Immature natural killer cell (primary cell): Measurements from ENCODE around the gene B9D1. TPM values are rescaled to one million over a fixed set of nuclear protein-coding genes. Genes with fewer than 3 reads are reported as not detected.
A peak's percentile ranks its signal among the peaks of the same experiment; 100 is the strongest.

ENCODE experiments used
- DNase-seq, 3 donors: peaks; one replicate each; pipeline ENCODE4 v3.0.0; 2022; ENCODE audit warnings: mixed read lengths in 1 of 3
- H3K27ac Mint-ChIP-seq, 6 donors: one replicate each; pipeline ENCODE4 v1.8.0; 2020; ENCODE audit warnings: mixed read lengths in 6 of 6, mild to moderate bottlenecking in 5 of 6, inconsistent platforms in 4 of 6, moderate library complexity in 3 of 6
- H3K27me3 Mint-ChIP-seq, 3 donors: one replicate each; pipeline ENCODE4 v1.8.0; 2020 to 2021; ENCODE audit warnings: low read depth in 3 of 3, mild to moderate bottlenecking in 3 of 3, mixed read lengths in 3 of 3, moderate library complexity in 3 of 3, inconsistent platforms in 1 of 3
- H3K36me3 Mint-ChIP-seq, 3 donors: one replicate each; pipeline ENCODE4 v1.8.0; 2020; ENCODE audit warnings: mixed read lengths in 3 of 3, inconsistent platforms in 2 of 3, mild to moderate bottlenecking in 2 of 3
- H3K4me1 Mint-ChIP-seq, 2 donors: one replicate each; pipeline ENCODE4 v1.8.0; 2020; ENCODE audit warnings: inconsistent platforms in 2 of 2, mild to moderate bottlenecking in 2 of 2, mixed read lengths in 2 of 2, moderate library complexity in 1 of 2
- H3K4me3 Mint-ChIP-seq, 5 donors: one replicate each; pipeline ENCODE4 v1.8.0; 2020; ENCODE audit warnings: mild to moderate bottlenecking in 5 of 5, mixed read lengths in 5 of 5, inconsistent platforms in 3 of 5, moderate library complexity in 3 of 5
- H3K9me3 Mint-ChIP-seq, 6 donors: one replicate each; pipeline ENCODE4 v1.8.0; 2020; ENCODE audit warnings: mild to moderate bottlenecking in 6 of 6, mixed read lengths in 6 of 6, inconsistent platforms in 4 of 6, moderate library complexity in 3 of 6
- polyA plus RNA-seq, 3 donors: library from polyadenylated mRNA; unstranded; fragments of 300-500 nt; fragmentation: Illumina TruSeq; gene quantifications; one replicate each; pipeline ENCODE4 v1.2.3, GENCODE V29; 2021

Gene B9D1
- polyA plus RNA-seq, 3 donors from 2014 or later, result 2.5 to 4.4 (median 2.5) TPM

DNA sequence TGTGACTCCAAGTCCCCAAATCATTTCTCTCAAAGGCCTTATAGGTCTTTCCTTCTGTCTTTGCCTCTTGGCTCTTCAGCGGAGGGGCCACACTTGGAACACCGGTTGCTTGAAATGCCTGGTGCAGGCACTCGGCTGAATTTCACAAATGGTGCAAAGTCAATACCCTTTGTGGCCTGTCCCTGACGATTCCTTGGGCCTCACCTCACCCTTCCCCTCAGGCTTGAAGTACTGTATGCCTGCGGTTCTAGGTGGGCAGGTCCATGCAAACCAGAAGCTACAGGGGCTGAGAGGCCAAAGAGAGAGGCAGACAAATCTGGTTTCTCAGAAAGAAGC lies 4.1 kb upstream of the B9D1 start:
- Mint-ChIP-seq H3K27me3 (peaks cover 8 to 30% (median 20%) of the 10 kb centered on the region in 3 donors), H3K4me1 (peaks cover 81 to 83% of the 10 kb centered on the region in 2 donors)

DNA sequence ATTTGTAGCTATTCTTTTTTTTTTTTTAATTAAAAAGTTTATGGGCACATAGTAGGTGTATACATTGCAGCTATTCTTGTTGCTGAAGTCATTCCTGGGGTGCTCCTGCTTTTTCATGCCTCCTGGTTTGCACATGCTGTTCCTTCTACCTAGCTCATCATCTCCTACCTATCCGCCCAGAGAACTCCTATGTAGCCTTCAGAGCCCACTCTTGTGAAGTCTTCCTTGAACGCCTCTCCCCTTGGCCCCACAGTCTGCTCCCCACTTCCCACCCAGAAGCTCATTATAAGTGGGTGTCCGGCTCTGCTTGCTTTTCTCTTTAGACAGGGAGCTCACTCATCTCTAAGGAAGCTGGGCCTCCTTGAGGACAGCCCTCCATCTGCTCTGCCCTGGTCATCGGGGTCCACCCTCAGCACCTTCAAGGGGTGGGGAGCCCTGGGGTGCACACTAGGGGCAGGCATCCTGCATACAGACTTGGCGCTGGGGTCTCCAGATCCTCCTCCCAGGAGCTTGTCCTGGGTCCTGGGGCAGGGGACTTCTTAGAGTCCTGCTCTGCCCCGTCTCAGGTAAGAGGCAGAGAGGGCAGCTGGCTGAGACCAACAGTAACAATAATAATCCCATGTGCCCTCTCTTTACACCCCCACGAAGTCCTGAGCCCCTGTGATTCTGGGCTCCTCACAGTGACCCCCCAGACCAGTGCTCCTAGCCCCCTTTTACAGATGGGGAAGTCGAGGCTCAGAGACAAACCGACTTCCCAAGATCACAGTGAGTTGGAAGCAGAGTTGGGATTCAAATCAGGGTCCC lies 3.5 kb upstream of the B9D1 start:
- Mint-ChIP-seq H3K27ac (peak overlapping the region; percentile 33 to 98 (median 80)), H3K9me3 (peaks cover 0 to 2% (median 0%) of the 10 kb centered on the region in 6 donors), H3K27me3 (peaks cover 8 to 24% (median 18%) of the 10 kb centered on the region in 3 donors), H3K4me1 (peaks cover 79 to 83% of the 10 kb centered on the region in 2 donors), H3K4me3 (no peak overlapping the region), H3K36me3 (peaks cover 0 to 3% (median 0%) of the 10 kb centered on the region in 3 donors)
- no peak for DNase-seq

More for the DNA sequence above, 4.1 kb upstream of the B9D1 start:
- Mint-ChIP-seq H3K9me3 (peaks cover 0 to 2% (median 0%) of the 10 kb centered on the region in 6 donors), H3K27ac (peak overlapping the region; percentile 78 to 98 (median 88)), H3K36me3 (peaks cover 0 to 3% (median 0%) of the 10 kb centered on the region in 3 donors), H3K4me3 (no peak overlapping the region)
- DNase-seq, result no peak

DNA sequence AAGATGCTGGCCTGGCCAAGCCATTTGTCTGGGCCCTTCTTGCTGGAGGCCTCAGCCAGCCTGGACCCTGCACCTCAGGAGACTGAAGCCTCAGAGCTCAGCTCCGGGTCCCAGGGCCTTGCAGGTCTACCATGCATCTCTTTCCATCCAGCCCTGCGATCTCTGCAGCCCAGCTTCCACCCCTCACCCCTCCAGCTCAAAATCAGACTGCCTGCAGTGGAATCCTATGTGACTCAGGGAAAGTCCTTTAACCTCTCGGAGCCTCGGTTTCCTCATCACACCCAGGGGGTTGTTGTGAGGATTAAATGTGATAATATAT lies 2.9 kb upstream of the B9D1 start:
- Mint-ChIP-seq H3K36me3 (peaks cover 0 to 3% (median 0%) of the 10 kb centered on the region in 3 donors), H3K27me3 (peaks cover 8 to 19% (median 13%) of the 10 kb centered on the region in 3 donors), H3K4me3 (no peak overlapping the region), H3K4me1 (peaks cover 73 to 77% of the 10 kb centered on the region in 2 donors), H3K9me3 (peaks cover 0 to 2% (median 0%) of the 10 kb centered on the region in 6 donors), H3K27ac (peak overlapping the region in 5 of 6 donors; percentile 70 to 98 (median 81))
- no peak for DNase-seq

DNA sequence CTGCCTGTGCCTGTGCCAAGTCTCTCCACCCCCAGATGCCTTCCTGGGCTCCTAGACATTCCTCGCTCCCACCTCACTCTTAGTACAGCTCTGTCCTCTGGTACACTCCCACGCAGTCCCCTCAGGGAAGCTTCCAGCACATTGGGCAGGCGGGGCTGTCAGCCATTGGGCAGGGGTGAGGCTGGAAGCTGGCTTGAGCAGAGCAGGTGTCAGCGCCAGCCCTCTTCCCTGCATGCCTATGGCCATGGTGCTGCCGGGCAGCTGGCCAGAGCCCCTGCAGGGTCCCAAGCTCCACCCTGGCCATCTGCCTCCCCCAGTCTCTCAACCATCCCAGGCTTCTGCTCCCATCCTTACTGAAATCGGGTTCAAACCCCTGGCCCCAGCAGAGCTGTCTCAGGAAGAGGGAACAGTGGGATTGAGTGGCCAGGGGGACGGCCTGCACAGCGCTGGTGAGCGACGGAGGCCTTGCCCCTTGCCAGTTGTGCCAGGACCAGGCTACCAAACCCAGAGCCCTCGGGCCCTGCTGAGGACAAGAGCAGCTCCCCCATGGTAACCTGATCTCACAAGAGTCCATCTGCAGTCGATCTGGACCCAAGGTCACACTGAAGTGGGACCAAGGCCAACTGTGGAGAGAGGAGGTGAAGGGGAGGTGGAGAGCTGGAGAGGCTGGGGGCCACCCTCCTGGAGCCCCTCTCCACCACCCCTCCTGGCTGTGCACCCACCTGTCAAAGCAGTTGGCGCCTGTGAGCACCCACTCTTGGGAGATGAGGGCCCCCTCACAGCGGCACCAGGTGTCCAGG lies 2.4 kb upstream of the B9D1 start:
- peaks cover 8 to 13% (median 11%) of the 10 kb centered on the region in 3 donors for H3K27me3 Mint-ChIP-seq
- DNase-seq, result no peak

DNA sequence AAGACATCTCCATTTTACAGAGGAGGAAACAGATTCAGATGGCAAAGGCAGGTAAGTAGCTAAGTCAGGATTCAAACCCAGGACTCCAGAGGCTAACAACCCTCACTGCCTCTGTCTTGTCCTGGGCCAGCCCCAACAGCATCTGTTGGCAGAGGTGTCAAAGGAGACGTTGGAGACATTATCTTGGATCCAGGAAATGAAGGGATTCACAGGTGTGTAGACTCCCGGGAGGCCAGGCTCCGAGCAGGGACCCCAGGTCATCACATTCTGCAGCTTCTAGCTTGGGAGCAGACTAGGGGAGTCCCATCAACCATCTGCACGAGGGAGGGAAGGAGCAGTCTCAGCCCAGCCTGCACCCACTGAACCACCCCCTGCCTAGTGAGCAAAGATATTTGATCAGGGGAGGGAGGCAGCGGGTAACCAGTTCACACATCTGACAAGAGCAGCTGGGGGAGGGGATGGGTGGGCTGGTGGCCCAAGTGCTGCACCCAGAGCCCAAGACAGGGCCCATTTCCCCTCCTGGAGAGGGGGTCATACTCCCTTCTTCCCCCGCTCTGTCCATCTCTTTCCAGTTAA lies 1.0 kb upstream of the B9D1 start:
- peaks cover 54 to 58% of the 10 kb centered on the region in 2 donors for H3K4me1 Mint-ChIP-seq
- H3K27me3 Mint-ChIP-seq, result peaks cover 6 to 15% (median 8%) of the 10 kb centered on the region in 3 donors
- H3K27ac Mint-ChIP-seq, result peak overlapping the region; percentile 52 to 81 (median 75)
- no peak for DNase-seq
- no peaks in the 10 kb centered on the region for H3K9me3 Mint-ChIP-seq
- H3K4me3 Mint-ChIP-seq, result peak overlapping the region; percentile 55 to 96 (median 93)
- H3K36me3 Mint-ChIP-seq, result peaks cover 0 to 6% (median 0%) of the 10 kb centered on the region in 3 donors

More for the DNA sequence above, 2.4 kb upstream of the B9D1 start:
- H3K4me1 Mint-ChIP-seq, result peaks cover 68 to 72% of the 10 kb centered on the region in 2 donors
- peaks cover 0 to under 1% (median 0%) of the 10 kb centered on the region in 6 donors for H3K9me3 Mint-ChIP-seq
- peaks cover 0 to 3% (median 0%) of the 10 kb centered on the region in 3 donors for H3K36me3 Mint-ChIP-seq
- no peak overlapping the region for H3K4me3 Mint-ChIP-seq
- peak overlapping the region in 5 of 6 donors; percentile 3 to 98 (median 35) for H3K27ac Mint-ChIP-seq

DNA sequence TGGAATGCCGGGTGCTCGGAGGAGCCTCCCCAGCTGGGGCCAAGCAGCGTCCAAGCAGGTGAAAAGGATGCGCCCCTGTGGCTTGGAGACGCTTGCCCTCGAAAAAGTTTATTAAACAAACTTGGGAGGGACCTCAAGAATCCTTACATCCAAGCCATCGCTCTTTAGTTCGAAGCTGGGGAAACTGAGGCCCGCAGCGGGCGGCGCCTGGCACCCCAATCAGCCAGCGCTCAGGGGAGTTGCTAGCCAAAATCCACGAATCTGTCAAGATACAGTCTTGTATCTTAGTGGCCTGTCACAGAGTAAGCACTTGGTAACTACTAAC lies 553 bp upstream of the B9D1 start:
- peaks cover 0 to 8% (median 0%) of the 10 kb centered on the region in 3 donors for H3K36me3 Mint-ChIP-seq
- H3K9me3 Mint-ChIP-seq, result no peaks in the 10 kb centered on the region
- H3K4me3 Mint-ChIP-seq, result peak overlapping the region; percentile 93 to 96 (median 96)
- peak overlapping the region in 5 of 6 donors; percentile 79 to 93 (median 90) for H3K27ac Mint-ChIP-seq
- peaks cover 6 to 15% (median 8%) of the 10 kb centered on the region in 3 donors for H3K27me3 Mint-ChIP-seq
- DNase-seq, result no peak
- peaks cover 50 to 54% of the 10 kb centered on the region in 2 donors for H3K4me1 Mint-ChIP-seq

DNA sequence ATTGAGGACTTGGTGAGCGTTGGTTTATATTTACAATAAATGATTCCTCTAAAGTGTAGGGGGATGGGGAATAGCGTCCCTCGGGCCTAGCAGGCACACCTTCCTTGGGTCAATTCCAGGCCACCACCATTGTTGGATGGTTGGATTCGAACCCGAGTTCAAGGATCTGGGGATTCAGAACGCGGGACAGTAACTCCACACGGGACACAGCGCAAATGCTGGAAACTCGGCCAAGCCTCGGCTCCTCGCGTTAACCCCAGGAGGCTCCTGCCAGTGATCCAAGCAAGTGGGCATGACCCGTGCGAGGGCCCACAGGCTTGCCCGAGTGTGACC lies 613 bp downstream of the B9D1 start:
- Mint-ChIP-seq H3K9me3 (no peaks in the 10 kb centered on the region), H3K36me3 (peaks cover 0 to 8% (median 4%) of the 10 kb centered on the region in 3 donors), H3K4me1 (peaks cover 40 to 46% of the 10 kb centered on the region in 2 donors), H3K27me3 (peaks cover 7 to 15% (median 8%) of the 10 kb centered on the region in 3 donors), H3K27ac (peak overlapping the region in 4 of 6 donors; percentile 16 to 93 (median 80)), H3K4me3 (peak overlapping the region; percentile 70 to 82 (median 79))
- no peak for DNase-seq

DNA sequence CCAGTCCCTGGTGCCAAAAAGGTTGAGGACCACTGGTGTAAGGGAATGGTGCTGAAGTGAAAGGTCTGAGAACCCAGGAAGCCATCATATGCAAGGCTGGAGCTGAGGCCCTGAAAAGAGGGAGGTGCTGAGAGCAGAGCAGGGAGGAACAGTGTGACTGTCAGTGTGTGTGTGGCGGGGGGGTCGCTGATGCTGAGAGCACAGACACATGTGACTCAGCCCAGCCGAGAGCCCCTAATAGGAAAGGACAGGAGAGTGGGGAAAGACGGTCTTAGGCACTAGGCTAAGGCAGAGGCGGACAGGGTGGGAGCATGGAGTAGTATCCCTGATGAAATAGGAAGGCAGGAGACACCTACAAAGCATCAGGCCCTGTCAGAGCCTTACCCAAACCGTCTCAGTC lies 1.2 kb downstream of the B9D1 start:
- DNase-seq, result no peak
- Mint-ChIP-seq H3K9me3 (no peaks in the 10 kb centered on the region), H3K4me1 (peaks cover 36 to 40% of the 10 kb centered on the region in 2 donors), H3K4me3 (peak overlapping the region; percentile 51 to 74 (median 64)), H3K27ac (peak overlapping the region in 3 of 6 donors; percentile 30 to 79 (median 58)), H3K36me3 (peaks cover 0 to 8% (median 6%) of the 10 kb centered on the region in 3 donors), H3K27me3 (peaks cover 7 to 15% (median 8%) of the 10 kb centered on the region in 3 donors)

DNA sequence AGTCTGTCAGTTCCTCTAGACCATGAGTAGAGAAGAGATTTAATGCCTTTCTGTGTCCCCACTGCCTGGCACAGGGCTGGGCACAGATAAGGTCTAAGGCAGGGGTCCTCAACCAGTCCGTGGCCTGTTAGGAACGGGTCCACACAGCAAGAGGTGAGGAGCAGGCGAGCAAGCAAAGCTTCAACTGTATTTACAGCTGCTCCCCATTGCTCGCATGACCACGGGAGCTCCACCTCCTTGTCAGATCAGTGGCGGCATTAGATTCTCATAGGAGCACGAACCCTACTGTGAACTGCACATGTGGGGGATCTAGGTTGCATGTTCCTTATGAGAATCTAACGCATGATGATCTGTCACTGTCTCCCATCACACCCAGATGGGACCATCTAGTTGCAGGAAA lies 1.8 kb downstream of the B9D1 start:
- H3K27me3 Mint-ChIP-seq, result peaks cover 8 to 15% (median 9%) of the 10 kb centered on the region in 3 donors
- H3K27ac Mint-ChIP-seq, result no peak overlapping the region
- H3K4me3 Mint-ChIP-seq, result peak overlapping the region in 1 of 5 donors; percentile 4
- H3K4me1 Mint-ChIP-seq, result peaks cover 31 to 35% of the 10 kb centered on the region in 2 donors
- H3K36me3 Mint-ChIP-seq, result peaks cover 0 to 10% (median 8%) of the 10 kb centered on the region in 3 donors
- no peak for DNase-seq
- no peaks in the 10 kb centered on the region for H3K9me3 Mint-ChIP-seq

DNA sequence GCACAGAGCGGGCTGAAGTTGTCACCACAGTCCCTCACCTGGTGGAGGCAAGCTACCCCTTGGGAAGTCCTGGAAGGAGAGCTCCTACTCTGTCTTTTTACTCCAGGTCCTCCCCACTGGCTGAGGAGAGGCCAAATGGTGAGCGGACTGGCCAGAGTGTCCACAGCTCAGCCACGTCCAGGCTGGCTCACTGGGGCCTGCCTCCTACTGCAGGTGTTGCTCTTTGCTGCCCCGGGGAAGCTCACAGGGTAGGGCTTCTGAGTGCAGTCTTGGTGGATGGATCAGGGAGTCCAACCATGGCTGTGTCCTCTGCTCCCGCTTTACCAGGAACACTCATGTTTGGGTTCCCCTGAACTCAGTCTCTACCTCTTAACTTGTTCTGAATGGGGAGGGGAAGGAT lies 2.7 kb downstream of the B9D1 start:
- DNase-seq, result no peak
- no peak overlapping the region for H3K4me3 Mint-ChIP-seq

DNA sequence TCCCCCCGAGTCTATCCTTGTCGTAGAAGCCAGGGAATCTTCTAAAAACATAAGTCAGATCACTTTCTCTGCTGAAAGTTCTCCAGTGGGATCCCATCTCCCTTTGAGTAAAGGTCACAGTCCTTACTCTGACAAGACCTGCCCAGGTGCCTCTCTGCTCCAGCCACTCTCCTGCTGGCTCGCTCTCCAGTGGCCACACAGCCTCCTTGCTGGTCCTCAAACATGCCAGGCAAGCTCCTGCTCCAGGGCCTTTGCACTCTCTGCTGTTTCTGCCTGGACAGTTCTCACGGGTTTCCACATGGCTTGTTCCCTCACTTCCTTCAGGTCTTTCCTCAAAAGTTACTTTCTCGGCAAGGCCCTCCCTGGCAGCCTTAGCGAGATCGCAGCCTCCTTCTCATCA lies 3.4 kb downstream of the B9D1 start:
- peaks cover 0 to 17% (median 8%) of the 10 kb centered on the region in 3 donors for H3K36me3 Mint-ChIP-seq
- no peak overlapping the region for H3K27ac Mint-ChIP-seq
- H3K27me3 Mint-ChIP-seq, result peaks cover 8 to 19% (median 9%) of the 10 kb centered on the region in 3 donors
- H3K4me3 Mint-ChIP-seq, result no peak overlapping the region
- no peaks in the 10 kb centered on the region for H3K9me3 Mint-ChIP-seq
- peaks cover 26% of the 10 kb centered on the region in 2 donors for H3K4me1 Mint-ChIP-seq
- no peak for DNase-seq

More for the DNA sequence above, 2.7 kb downstream of the B9D1 start:
- Mint-ChIP-seq H3K27ac (no peak overlapping the region), H3K4me1 (peaks cover 29 to 30% of the 10 kb centered on the region in 2 donors), H3K9me3 (no peaks in the 10 kb centered on the region), H3K36me3 (peaks cover 0 to 13% (median 8%) of the 10 kb centered on the region in 3 donors), H3K27me3 (peaks cover 8 to 18% (median 9%) of the 10 kb centered on the region in 3 donors)

DNA sequence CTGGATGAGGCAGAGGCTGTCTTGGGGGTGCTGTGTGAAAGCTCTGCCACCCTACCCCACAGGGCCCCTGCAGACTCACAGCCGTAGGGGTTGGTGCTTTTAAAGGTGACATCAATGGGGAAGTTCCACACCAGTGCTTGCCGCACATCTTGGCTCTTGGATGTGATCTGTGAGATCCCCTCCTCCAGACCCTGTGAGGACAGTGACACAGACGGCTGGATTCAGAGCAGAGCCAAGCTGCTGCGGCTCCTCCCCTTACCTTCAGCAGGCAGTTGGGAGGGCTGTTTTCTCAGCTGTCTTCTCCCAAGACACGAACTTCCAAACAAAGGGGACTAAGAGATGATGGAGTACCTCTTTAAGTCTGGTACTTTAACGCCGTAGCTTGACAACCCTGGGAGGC lies 4.8 kb downstream of the B9D1 start:
- DNase-seq, result no peak
- H3K9me3 Mint-ChIP-seq, result no peaks in the 10 kb centered on the region
- H3K27ac Mint-ChIP-seq, result no peak overlapping the region
- H3K36me3 Mint-ChIP-seq, result peaks cover 0 to 20% (median 8%) of the 10 kb centered on the region in 3 donors
- peaks cover 6 to 19% (median 8%) of the 10 kb centered on the region in 3 donors for H3K27me3 Mint-ChIP-seq
- no peak overlapping the region for H3K4me3 Mint-ChIP-seq
- H3K4me1 Mint-ChIP-seq, result peaks cover 12% of the 10 kb centered on the region in 2 donors

DNA sequence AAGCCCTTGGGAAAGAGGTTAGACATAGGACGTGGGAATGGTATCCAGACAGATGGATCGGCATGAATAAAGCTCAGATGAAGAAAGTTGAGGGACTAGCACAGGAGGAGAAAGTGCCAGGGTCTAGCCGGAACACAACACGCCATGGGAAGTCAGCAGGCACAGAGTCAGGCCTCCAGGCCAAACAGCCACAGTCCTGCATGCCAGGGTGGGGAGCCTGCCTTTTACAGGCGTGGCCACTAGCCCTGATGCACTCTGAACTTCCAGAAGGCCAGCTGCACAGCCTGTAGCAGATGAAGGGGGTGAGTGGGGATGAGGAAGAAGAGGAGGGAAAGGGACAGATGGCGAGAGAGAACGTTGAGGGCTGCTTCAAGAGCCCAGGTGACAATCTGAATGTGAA lies 5.2 kb downstream of the B9D1 start:
- Mint-ChIP-seq H3K27me3 (peaks cover 3 to 14% (median 4%) of the 10 kb centered on the region in 3 donors), H3K4me1 (peaks cover 9 to 10% of the 10 kb centered on the region in 2 donors), H3K27ac (no peak overlapping the region), H3K9me3 (no peaks in the 10 kb centered on the region), H3K36me3 (peaks cover 0 to 20% (median 8%) of the 10 kb centered on the region in 3 donors), H3K4me3 (no peak overlapping the region)
- DNase-seq, result no peak
